Lower lobe of right lung (tissue), 2 donors: Measurements from ENCODE around the gene ATP5PD. TPM values are rescaled to one million over a fixed set of nuclear protein-coding genes. Genes with fewer than 3 reads are reported as not detected.
"Not testable (repeated sequence)": the region's sequence is repeated elsewhere in the genome, so short reads cannot be mapped to it uniquely, and the experiment has no call there.

Experiments
- ATAC-seq, 2 donors: fragments of 200-7000 bp; cut with Tn5 transposase; one replicate each; pipeline ENCODE4 v1.9.1; 2020 to 2022; ENCODE audit warnings: mild to moderate bottlenecking in 2 of 2, moderate library complexity in 2 of 2
- DNase-seq: peaks from one replicate; pipeline ENCODE4 v3.0.0-alpha.2; 2020
- H3K27ac ChIP-seq: fragments of 200-600 bp; one replicate; pipeline ENCODE4 v1.8.0; 2022
- H3K27me3 ChIP-seq: fragments of 200-600 bp; one replicate; pipeline ENCODE4 v1.8.0; 2022; ENCODE audit warnings: low read depth
- H3K36me3 ChIP-seq: fragments of 200-600 bp; one replicate; pipeline ENCODE4 v1.8.0; 2022; ENCODE audit warnings: mild to moderate bottlenecking
- H3K4me1 ChIP-seq: fragments of 200-600 bp; one replicate; pipeline ENCODE4 v1.8.0; 2022
- H3K4me3 ChIP-seq: fragments of 200-600 bp; one replicate; pipeline ENCODE4 v1.8.0; 2022; ENCODE audit warnings: mild to moderate bottlenecking
- H3K9me3 ChIP-seq: fragments of 200-600 bp; one replicate; pipeline ENCODE4 v1.8.0; 2022
- CTCF ChIP-seq: fragments of 200-600 bp; IDR thresholded peaks from one replicate; pipeline ENCODE4 v1.8.0; 2022; ENCODE audit warnings: antibody characterized with exemption, mild to moderate bottlenecking
- intact Hi-C: fragments of 100-400 bp; cut with DNase I; formaldehyde crosslinking; loops from one replicate; pipeline ENCODE4 v1.11.0; 2022
- total RNA-seq: library from RNA; stranded (reverse); fragmentation: NEBNext Ultra II Directional; extraction: Animal tissue kit (Norgen Biotek cat#: 25700); gene quantifications from one replicate; pipeline ENCODE4 v1.2.1, GENCODE V29; 2021
- donor health status: DM: no; HTN: yes; CAD: no; lungs with severe emphysema.

Gene ATP5PD
- total RNA-seq, 1 donor from 2014 or later = 171 TPM

- DNase-seq = peak; percentile 88
- H3K27me3 ChIP-seq = no peaks in the 10 kb centered on the region
- intact Hi-C loops = no loop called here
These were observed 13.2 kb downstream of the ATP5PD start for GRCh38 chr17:75033346-75034235.

GRCh38 chr17:75032720-75033280, 14.0 kb downstream of the ATP5PD start:
- H3K27me3 ChIP-seq = no peaks in the 10 kb centered on the region
- ATAC-seq (no peak), DNase-seq (peak; percentile 49)
- TF ChIP-seq CTCF = no peak
- H3K4me1 ChIP-seq = peaks cover 46% of the 10 kb centered on the region
- H3K9me3 ChIP-seq = no peaks in the 10 kb centered on the region
- peak overlapping the region; percentile 84 for H3K4me3 ChIP-seq
- H3K36me3 ChIP-seq = peaks cover 1% of the 10 kb centered on the region
- H3K27ac ChIP-seq = peak overlapping the region; percentile 44
- intact Hi-C loops = no loop called here

More at GRCh38 chr17:75033346-75034235, 13.2 kb downstream of the ATP5PD start:
- Histone ChIP-seq H3K4me1 (peaks cover 46% of the 10 kb centered on the region), H3K9me3 (no peaks in the 10 kb centered on the region), H3K36me3 (peaks cover 9% of the 10 kb centered on the region), H3K27ac (peak overlapping the region; percentile 90), H3K4me3 (peak overlapping the region; percentile 84)
- no peak for TF ChIP-seq CTCF
- peak; percentile 82 to 84 for ATAC-seq

GRCh38 chr17:75031972-75032719, 14.6 kb downstream of the ATP5PD start:
- no peak for TF ChIP-seq CTCF
- intact Hi-C loops = no loop called here
- peak overlapping the region; percentile 84 for H3K4me3 ChIP-seq
- peaks cover 44% of the 10 kb centered on the region for H3K4me1 ChIP-seq
- ATAC-seq (peak; percentile 10 to 52), DNase-seq (peak; percentile 68)
- H3K36me3 ChIP-seq = no peaks in the 10 kb centered on the region
- H3K27ac ChIP-seq = peak overlapping the region; percentile 44
- H3K27me3 ChIP-seq = no peaks in the 10 kb centered on the region
- no peaks in the 10 kb centered on the region for H3K9me3 ChIP-seq

GRCh38 chr17:75030161-75030560, 16.6 kb downstream of the ATP5PD start:
- intact Hi-C loops = no loop called here

GRCh38 chr17:75026650-75027049, 20.1 kb downstream of the ATP5PD start:
- H3K9me3 ChIP-seq, H3K4me3 ChIP-seq, H3K27me3 ChIP-seq, DNase-seq, H3K27ac ChIP-seq, intact Hi-C loops, ATAC-seq, H3K4me1 ChIP-seq: not testable (repeated sequence)
- H3K36me3 ChIP-seq = peaks cover 12% of the 10 kb centered on the region

More at GRCh38 chr17:75030161-75030560, 16.6 kb downstream of the ATP5PD start:
- no peak for ATAC-seq
- H3K9me3 ChIP-seq = no peaks in the 10 kb centered on the region
- no peak overlapping the region for H3K4me3 ChIP-seq
- no peak for DNase-seq
- H3K27me3 ChIP-seq = no peaks in the 10 kb centered on the region
- H3K36me3 ChIP-seq = no peaks in the 10 kb centered on the region
- TF ChIP-seq CTCF = no peak
- no peak overlapping the region for H3K27ac ChIP-seq
- peaks cover 24% of the 10 kb centered on the region for H3K4me1 ChIP-seq

- ATAC-seq, DNase-seq, H3K4me1 ChIP-seq, H3K9me3 ChIP-seq, H3K27me3 ChIP-seq, intact Hi-C loops, H3K4me3 ChIP-seq, H3K27ac ChIP-seq: not testable (repeated sequence)
- peaks cover 25% of the 10 kb centered on the region for H3K36me3 ChIP-seq
These were observed 21.4 kb downstream of the ATP5PD start for GRCh38 chr17:75025398-75025734.
